ENCODE data around the gene MIXL1.

The MIXL1 gene

DNA sequence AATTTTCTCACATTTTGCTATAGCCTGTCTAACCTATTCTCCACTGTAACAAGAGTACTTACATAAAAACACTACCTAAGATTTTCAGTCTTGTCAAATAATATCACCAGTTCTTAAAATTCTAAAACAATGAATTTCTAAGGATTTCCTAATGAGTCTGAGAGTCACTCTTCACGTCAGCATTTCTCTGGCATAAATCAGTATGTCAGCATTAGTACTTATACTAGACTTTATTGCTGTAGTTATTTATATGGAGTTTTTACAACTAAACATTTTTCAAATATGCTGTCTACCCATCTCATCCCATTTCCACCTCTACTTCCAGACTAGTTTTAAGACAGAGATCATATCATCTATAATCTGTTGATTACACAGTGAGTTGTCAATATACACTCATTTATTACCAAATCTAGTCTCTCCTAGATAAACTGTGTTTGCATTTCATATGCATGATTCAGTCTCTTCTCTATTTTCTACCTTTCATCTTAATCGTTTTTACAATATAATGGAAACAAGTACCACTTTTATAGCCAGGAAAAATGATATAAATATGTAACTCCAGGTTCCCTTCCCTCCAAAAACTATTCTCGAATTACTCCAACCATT, 52.7 kb downstream of the MIXL1 start:
- Histone ChIP-seq H3K9ac (ENCODE audit: low read length in 2 of 2) (no peak overlapping the region), H3K9me3 (ENCODE audit: control insufficient read depth in 2 of 2, low read length in 2 of 2) (no peaks in the 10 kb centered on the region), H3K4me1 (ENCODE audit: control insufficient read depth, insufficient read depth, low read length) (no peaks in the 10 kb centered on the region), H3K4me3 (ENCODE audit: low read length in 2 of 2) (no peak overlapping the region), H3K27me3 (ENCODE audit: control insufficient read depth in 1 of 2, insufficient read depth in 2 of 2, low read length in 2 of 2) (no peaks in the 10 kb centered on the region), H3K27ac (ENCODE audit: low read length) (no peak overlapping the region), H3K36me3 (ENCODE audit: control insufficient read depth in 2 of 2, insufficient read depth in 2 of 2, low read length in 2 of 2) (no peaks in the 10 kb centered on the region)
